ENCODE results near the gene MTREX. TPM values are rescaled to one million over a fixed set of nuclear protein-coding genes. Genes with fewer than 3 reads are reported as not detected.

The MTREX gene
- total and polyA plus RNA-seq, 2 of the 8 experiments (the other 6 are each of a cell fraction or from before 2014, with no cell fraction given): 16.0 to 130 TPM

DNA sequence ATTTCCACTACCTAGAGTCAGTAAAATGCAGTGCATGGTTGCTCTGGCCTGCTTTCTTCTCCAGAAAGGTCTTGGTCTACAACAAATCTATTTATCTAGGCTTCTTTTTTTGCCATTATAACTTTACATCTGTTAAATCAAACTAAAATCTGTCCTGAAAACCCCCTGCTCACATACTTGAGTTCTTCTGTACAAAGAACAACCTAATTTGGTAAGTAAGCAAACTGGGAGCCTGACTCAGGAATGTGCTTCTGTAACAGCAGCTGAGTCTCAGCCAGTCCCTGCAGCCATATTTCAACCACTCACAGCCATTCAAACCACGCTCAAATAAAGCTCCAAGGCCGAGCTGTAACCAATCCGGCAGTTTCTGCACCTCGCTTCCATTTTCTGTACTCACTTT is 131.2 kb downstream of the MTREX start:
- Histone ChIP-seq H3K4me1 (replicated peaks in 1 of 4; ENCODE audit: control insufficient read depth in 3 of 4, insufficient read depth in 4 of 4, low read length in 3 of 4) (peaks cover 5 to 19% (median 11%) of the 10 kb centered on the region in 4 experiments; a peak in 6 of 7 replicates), H3K4me2 (ENCODE audit: insufficient read depth in 1 of 2, low read depth in 2 of 2, low read length in 2 of 2) (no peak overlapping the region), H3K14ac (ENCODE audit: insufficient read length) (no peak overlapping the region), H3K27me3 (replicated peaks in 1 of 4; ENCODE audit: control insufficient read depth in 3 of 4, extremely low read depth in 1 of 4, insufficient read depth in 3 of 4, low read length in 3 of 4) (no peaks in the 10 kb centered on the region), H3K4ac (replicated peaks; ENCODE audit: insufficient read length, low read depth, low read length) (no peak overlapping the region), H2BK15ac (ENCODE audit: low read length) (no peak overlapping the region), H3K9me3 (ENCODE audit: insufficient read depth in 2 of 2, low read depth in 1 of 2, low read length in 1 of 2) (peaks cover 2 to 15% of the 10 kb centered on the region in 2 experiments; a peak in 2 of 4 replicates), H3K23me2 (ENCODE audit: low read depth, low read length) (no peaks in the 10 kb centered on the region), H3K27ac (ENCODE audit: low read depth, low read length) (no peak overlapping the region; the same call in 1 of the 2 replicates), H2BK20ac (ENCODE audit: low read length) (no peak overlapping the region), H2BK120ac (replicated peaks; ENCODE audit: low read depth, low read length) (no peak overlapping the region), H4K20me1 (replicated peaks in 1 of 2; ENCODE audit: control insufficient read depth in 1 of 2, insufficient read depth in 2 of 2, low read length in 2 of 2) (no peaks in the 10 kb centered on the region), H3K79me2 (ENCODE audit: control insufficient read depth in 1 of 2, insufficient read depth in 2 of 2, low read length in 2 of 2) (peaks cover 0 to 16% of the 10 kb centered on the region in 2 experiments; a peak in 3 of 4 replicates), H3K18ac (ENCODE audit: extremely low read depth, low read length) (no peak overlapping the region), H2AK5ac (ENCODE audit: low read depth, low read length) (no peak overlapping the region), H4K5ac (ENCODE audit: insufficient read length, low read depth, low read length) (no peak overlapping the region), H3K9ac (replicated peaks in 1 of 4; ENCODE audit: extremely low read depth in 1 of 4, low read depth in 3 of 4, low read length in 3 of 4) (no peak overlapping the region), H4K8ac (ENCODE audit: extremely low read depth, insufficient read depth, low read length) (no peak overlapping the region), H3K56ac (replicated peaks; ENCODE audit: insufficient read length, low read depth, low read length) (no peak overlapping the region), H3K4me3 (ENCODE audit: extremely low read depth in 1 of 4, insufficient read depth in 2 of 4, low read depth in 3 of 4, low read length in 4 of 4) (no peak overlapping the region), H4K91ac (replicated peaks; ENCODE audit: insufficient read length, low read length) (no peak overlapping the region), H3K23ac (ENCODE audit: insufficient read length) (no peak overlapping the region), H2BK5ac (ENCODE audit: low read depth, low read length) (no peak overlapping the region), H2AFZ (ENCODE audit: low read length) (no peak overlapping the region), H3K79me1 (ENCODE audit: low read depth, low read length) (no peaks in the 10 kb centered on the region), H3K36me3 (ENCODE audit: control insufficient read depth in 2 of 4, insufficient read depth in 4 of 4, low read length in 3 of 4) (peaks cover 0 to 66% (median 18%) of the 10 kb centered on the region in 4 experiments; a peak in 4 of 8 replicates), H2BK12ac (ENCODE audit: low read depth, low read length) (no peak overlapping the region)
- ChIA-PET POLR2A (ENCODE audit: partially characterized antibody) (interaction anchor here (0.6 to 2.5 kb wide), 4 partner anchors 14 to 273 kb away, joined by 3 to 10 read pairs (median 5); no protein-coding TSS in a partner anchor), CTCF (ENCODE audit: partially characterized antibody) (interaction anchor here (0.6 to 1.5 kb wide), 4 partner anchors 34 to 461 kb away, joined by 3 to 5 read pairs (median 3); no protein-coding TSS in a partner anchor)
- 90% methylated on average over 4 of the region's 4 CpGs; no CpG with 5 or more reads in 1 of the 2 experiments for WGBS, 2 experiments (ENCODE audit: extremely low coverage in 1 of 2, insufficient coverage in 1 of 2, insufficient read length in 1 of 2, insufficient replicate concordance in 2 of 2, low coverage in 1 of 2, low lambda C conversion rate in 2 of 2, missing lambda C conversion rate in 1 of 2)
- TF ChIP-seq BRCA1 (IDR thresholded peaks at IDR 0.05; ENCODE audit: low read depth, low read length): no peak
- 0 out of 2 replicates have a peak, but pooled peaks have one; percentile 2 for TF ChIP-seq MAFK (IDR thresholded peaks at IDR 0.05; ENCODE audit: low read depth, low read length)
- no peak for TF ChIP-seq NANOG (IDR thresholded peaks at IDR 0.05; ENCODE audit: insufficient read depth, low read depth, low read length, poor library complexity, severe bottlenecking)
- peak; percentile 24; the same call in 1 of the 2 replicates for TF ChIP-seq SRF (IDR thresholded peaks at IDR 0.05; ENCODE audit: low read depth, low read length)
- TF ChIP-seq BCL11A (IDR thresholded peaks at IDR 0.05; ENCODE audit: low read depth in 2 of 2, low read length in 2 of 2): no peak
- no peak for TF ChIP-seq EP300 (IDR thresholded peaks at IDR 0.05; ENCODE audit: borderline replicate concordance in 1 of 2, low read depth in 2 of 2, low read length in 2 of 2)
- no peak for TF ChIP-seq CBX5 (IDR thresholded peaks at IDR 0.05; ENCODE audit: low read depth, low read length)
- no peak for TF ChIP-seq SIN3A (conservative IDR thresholded peaks at IDR 0.05 in 1 of 2, IDR thresholded peaks at IDR 0.05 in 1 of 2; ENCODE audit: low read depth in 1 of 2, low read length in 2 of 2)
- TF ChIP-seq RFX5 (IDR thresholded peaks at IDR 0.05; ENCODE audit: borderline replicate concordance, low read depth, low read length): no peak
- TF ChIP-seq CEBPB (IDR thresholded peaks at IDR 0.05; ENCODE audit: low read depth, low read length): no peak
- FAIRE-seq: no peak
- peak in 1 of 2 experiments; percentile 15 for DNase-seq (ENCODE audit: low read depth in 1 of 2, low spot score in 2 of 2)
